Measurements from ENCODE around the gene SLFN12L.

DNA sequence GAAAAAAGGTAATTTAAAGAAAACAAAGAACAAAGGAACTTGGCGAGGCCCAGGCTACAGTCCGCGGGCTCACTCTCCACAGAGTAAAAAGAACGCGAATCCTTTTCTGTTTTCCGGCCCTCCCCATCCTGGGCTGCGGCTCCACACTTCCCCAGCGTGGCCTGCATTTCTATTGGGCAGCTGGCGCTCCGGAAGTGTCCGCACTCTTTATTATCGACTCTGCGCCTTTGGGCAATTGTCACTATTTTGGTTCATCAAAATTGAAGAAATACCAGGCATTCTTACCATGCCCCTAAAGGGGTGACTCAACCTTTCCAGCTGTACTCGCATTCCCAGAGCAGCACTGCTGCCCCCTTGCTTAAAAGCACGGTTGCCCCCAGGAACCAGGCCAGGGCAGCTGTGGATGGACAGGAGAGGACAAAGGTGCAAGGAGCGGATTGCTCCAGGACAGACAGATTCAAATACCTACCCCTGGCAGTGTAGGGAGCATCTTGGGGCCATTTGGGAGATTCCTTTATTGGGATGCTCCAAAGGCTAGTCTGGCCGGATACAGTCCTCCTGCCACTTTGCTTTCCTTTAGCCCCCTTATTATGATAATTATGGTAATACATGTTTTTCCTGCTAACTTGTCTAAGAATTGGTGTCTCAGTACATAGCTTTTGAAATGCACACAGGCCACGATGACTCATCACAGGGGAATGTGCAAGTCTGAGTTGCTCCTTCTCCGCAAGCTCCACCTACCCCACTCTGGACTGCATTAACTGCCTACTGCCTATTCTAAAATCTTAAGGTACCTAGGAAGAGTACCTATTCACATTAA is 104.2 kb downstream of the SLFN12L start:
- TF ChIP-seq EZH2 (IDR thresholded peaks at IDR 0.05; ENCODE audit: borderline replicate concordance, low read depth, low read length, poor library complexity, severe bottlenecking), result no peak
- TF ChIP-seq, protein P1, sequence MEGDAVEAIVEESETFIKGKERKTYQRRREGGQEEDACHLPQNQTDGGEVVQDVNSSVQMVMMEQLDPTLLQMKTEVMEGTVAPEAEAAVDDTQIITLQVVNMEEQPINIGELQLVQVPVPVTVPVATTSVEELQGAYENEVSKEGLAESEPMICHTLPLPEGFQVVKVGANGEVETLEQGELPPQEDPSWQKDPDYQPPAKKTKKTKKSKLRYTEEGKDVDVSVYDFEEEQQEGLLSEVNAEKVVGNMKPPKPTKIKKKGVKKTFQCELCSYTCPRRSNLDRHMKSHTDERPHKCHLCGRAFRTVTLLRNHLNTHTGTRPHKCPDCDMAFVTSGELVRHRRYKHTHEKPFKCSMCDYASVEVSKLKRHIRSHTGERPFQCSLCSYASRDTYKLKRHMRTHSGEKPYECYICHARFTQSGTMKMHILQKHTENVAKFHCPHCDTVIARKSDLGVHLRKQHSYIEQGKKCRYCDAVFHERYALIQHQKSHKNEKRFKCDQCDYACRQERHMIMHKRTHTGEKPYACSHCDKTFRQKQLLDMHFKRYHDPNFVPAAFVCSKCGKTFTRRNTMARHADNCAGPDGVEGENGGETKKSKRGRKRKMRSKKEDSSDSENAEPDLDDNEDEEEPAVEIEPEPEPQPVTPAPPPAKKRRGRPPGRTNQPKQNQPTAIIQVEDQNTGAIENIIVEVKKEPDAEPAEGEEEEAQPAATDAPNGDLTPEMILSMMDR (conservative IDR thresholded peaks at IDR 0.05; ENCODE audit: low read depth, low read length), result no peak
